WTC11 (cell line): Measurements from ENCODE around the gene CIPC. TPM values are rescaled to one million over a fixed set of nuclear protein-coding genes. Genes with fewer than 3 reads are reported as not detected.

Source experiments
- ATF1 ChIP-seq: sonication (generic); formaldehyde crosslinking; IDR thresholded peaks from 2 replicates; pipeline ENCODE4 v1.8.1; 2023; ENCODE audit warnings: mild to moderate bottlenecking, moderate library complexity, missing genetic modification reagents
- ATF6 ChIP-seq: sonication (generic); formaldehyde crosslinking; IDR thresholded peaks from 2 replicates; pipeline ENCODE4 v1.8.1; 2023; ENCODE audit warnings: mild to moderate bottlenecking, missing genetic modification reagents
- CBFB ChIP-seq: sonication (generic); formaldehyde crosslinking; IDR thresholded peaks from 2 replicates; pipeline ENCODE4 v1.8.1; 2022; ENCODE audit warnings: mild to moderate bottlenecking, low read depth, missing genetic modification reagents
- CREB1 ChIP-seq: sonication (generic); formaldehyde crosslinking; IDR thresholded peaks from 2 replicates; pipeline ENCODE4 v1.8.0; 2023; ENCODE audit warnings: mild to moderate bottlenecking, missing genetic modification reagents
- CREM ChIP-seq: sonication (generic); formaldehyde crosslinking; IDR thresholded peaks from 2 replicates; pipeline ENCODE4 v1.8.1; 2022; ENCODE audit warnings: mild to moderate bottlenecking, missing genetic modification reagents, moderate library complexity
- CTCF ChIP-seq: fragments of 200-600 bp; IDR thresholded peaks from 2 replicates; pipeline ENCODE4 v1.8.0; 2022; ENCODE audit warnings: antibody characterized with exemption
- E2F1 ChIP-seq: sonication (generic); formaldehyde crosslinking; IDR thresholded peaks from 2 replicates; pipeline ENCODE4 v1.8.0; 2022; ENCODE audit warnings: mild to moderate bottlenecking, missing genetic modification reagents
- E2F5 ChIP-seq: sonication (generic); formaldehyde crosslinking; IDR thresholded peaks from 2 replicates; pipeline ENCODE4 v1.8.1; 2022; ENCODE audit warnings: mild to moderate bottlenecking, moderate library complexity, missing genetic modification reagents
- ELF4 ChIP-seq: sonication (generic); formaldehyde crosslinking; IDR thresholded peaks from 2 replicates; pipeline ENCODE4 v1.8.1; 2022; ENCODE audit warnings: low read depth, mild to moderate bottlenecking, moderate library complexity, missing genetic modification reagents
- ERG ChIP-seq: fragments of 250-450 bp; sonication (Bioruptor Pico); IDR thresholded peaks from 2 replicates; pipeline ENCODE4 v1.8.0; 2021; ENCODE audit warnings: mild to moderate bottlenecking
- ESRRA ChIP-seq: sonication (generic); formaldehyde crosslinking; IDR thresholded peaks from 2 replicates; pipeline ENCODE4 v1.8.1; 2022; ENCODE audit warnings: mild to moderate bottlenecking, missing genetic modification reagents, borderline replicate concordance
- ETV6 ChIP-seq: sonication (generic); formaldehyde crosslinking; IDR thresholded peaks from 2 replicates; pipeline ENCODE4 v1.8.1; 2022; ENCODE audit warnings: mild to moderate bottlenecking, missing genetic modification reagents
- FOXK1 ChIP-seq: sonication (generic); formaldehyde crosslinking; IDR thresholded peaks from 2 replicates; pipeline ENCODE4 v1.8.0; 2022; ENCODE audit warnings: mild to moderate bottlenecking, moderate library complexity, missing genetic modification reagents
- FOXP1 ChIP-seq: sonication (generic); formaldehyde crosslinking; IDR thresholded peaks from 2 replicates; pipeline ENCODE4 v1.8.0; 2022; ENCODE audit warnings: missing genetic modification reagents, mild to moderate bottlenecking, moderate library complexity, borderline replicate concordance
- HMGXB4 ChIP-seq: sonication (generic); formaldehyde crosslinking; IDR thresholded peaks from 2 replicates; pipeline ENCODE4 v1.8.1; 2023; ENCODE audit warnings: mild to moderate bottlenecking, moderate library complexity, missing genetic modification reagents
- JAZF1 ChIP-seq: fragments of 250-450 bp; sonication (Bioruptor Pico); IDR thresholded peaks from 2 replicates; pipeline ENCODE4 v1.9.0; 2021; ENCODE audit warnings: moderate library complexity, mild to moderate bottlenecking, inconsistent platforms
- MAX ChIP-seq: sonication (generic); formaldehyde crosslinking; IDR thresholded peaks from 2 replicates; pipeline ENCODE4 v1.8.0; 2022; ENCODE audit warnings: mild to moderate bottlenecking, missing genetic modification reagents
- MYBL2 ChIP-seq: sonication (generic); formaldehyde crosslinking; IDR thresholded peaks from 2 replicates; pipeline ENCODE4 v1.8.1; 2023; ENCODE audit warnings: mild to moderate bottlenecking, moderate library complexity, missing genetic modification reagents
- PREB ChIP-seq: sonication (generic); formaldehyde crosslinking; IDR thresholded peaks from 2 replicates; pipeline ENCODE4 v1.8.1; 2022; ENCODE audit warnings: mild to moderate bottlenecking, missing genetic modification reagents, moderate library complexity, borderline replicate concordance
- PRRX2 ChIP-seq: fragments of 250-450 bp; sonication (Bioruptor Pico); IDR thresholded peaks from 2 replicates; pipeline ENCODE4 v1.8.0; 2021; ENCODE audit warnings: mild to moderate bottlenecking
- SMAD3 ChIP-seq: sonication (generic); formaldehyde crosslinking; IDR thresholded peaks from 2 replicates; pipeline ENCODE4 v1.8.0; 2022; ENCODE audit warnings: missing genetic modification reagents, mild to moderate bottlenecking, borderline replicate concordance
- SMAD4 ChIP-seq: sonication (generic); formaldehyde crosslinking; IDR thresholded peaks from 2 replicates; pipeline ENCODE4 v1.8.0; 2022; ENCODE audit warnings: mild to moderate bottlenecking, missing genetic modification reagents
- SP1 ChIP-seq: sonication (generic); formaldehyde crosslinking; conservative IDR thresholded peaks from 2 replicates; pipeline ENCODE4 v1.8.1; 2022; ENCODE audit warnings: missing genetic modification reagents
- TEAD1 ChIP-seq: sonication (generic); formaldehyde crosslinking; IDR thresholded peaks from 2 replicates; pipeline ENCODE4 v1.8.0; 2022; ENCODE audit warnings: mild to moderate bottlenecking, missing genetic modification reagents
- ZNF219 ChIP-seq: sonication (generic); formaldehyde crosslinking; IDR thresholded peaks from 2 replicates; pipeline ENCODE4 v1.8.0; 2023; ENCODE audit warnings: missing genetic modification reagents, mild to moderate bottlenecking, borderline replicate concordance
- ZNF232 ChIP-seq: sonication (generic); formaldehyde crosslinking; IDR thresholded peaks from 2 replicates; pipeline ENCODE4 v1.8.0; 2022; ENCODE audit warnings: mild to moderate bottlenecking, missing genetic modification reagents
- ZNF263 ChIP-seq: sonication (generic); formaldehyde crosslinking; IDR thresholded peaks from 2 replicates; pipeline ENCODE4 v1.8.1; 2022; ENCODE audit warnings: low read depth, mild to moderate bottlenecking, moderate library complexity, missing genetic modification reagents
- ZNF317 ChIP-seq: sonication (generic); formaldehyde crosslinking; IDR thresholded peaks from 2 replicates; pipeline ENCODE4 v1.8.1; 2023; ENCODE audit warnings: low read depth, mild to moderate bottlenecking, moderate library complexity, missing genetic modification reagents, borderline replicate concordance
- ZNF396 ChIP-seq: fragments of 250-450 bp; sonication (Bioruptor Pico); IDR thresholded peaks from 2 replicates; pipeline ENCODE4 v1.8.0; 2021; ENCODE audit warnings: mild to moderate bottlenecking, moderate library complexity, borderline replicate concordance
- total RNA-seq: library from RNA; stranded (reverse); gene quantifications from 3 replicates; pipeline ENCODE4 v1.2.3, GENCODE V29; 2021

CIPC gene
- total RNA-seq, 1 experiment from 2014 or later: 25.4 TPM

GRCh38 chr14:77097700-77098528 is at the start of gene CIPC (continued):
- TF ChIP-seq CREB1 (CRISPR knock-in tag) (no peak), PREB (CRISPR knock-in tag) (no peak), ERG (CRISPR knock-in tag) (no peak), MYBL2 (CRISPR knock-in tag) (0 out of 2 replicates have a peak, but pooled peaks have one; percentile 13), ETV6 (peak; percentile 15; the same call in 1 of the 2 replicates), SMAD4 (CRISPR knock-in tag) (peak; percentile 23; the same call in 1 of the 2 replicates), TEAD1 (CRISPR knock-in tag) (peak; percentile 64; the same call in 1 of the 2 replicates), ZNF219 (no peak), ZNF396 (CRISPR knock-in tag) (no peak), HMGXB4 (peak; percentile 88), E2F5 (CRISPR knock-in tag) (peak; percentile 57; the same call in 1 of the 2 replicates), MAX (CRISPR knock-in tag) (peak; percentile 93), ATF1 (CRISPR knock-in tag) (no peak), ELF4 (0 out of 2 replicates have a peak, but pooled peaks have one; percentile 29), FOXP1 (CRISPR knock-in tag) (0 out of 2 replicates have a peak, but pooled peaks have one; percentile 16), PRRX2 (CRISPR knock-in tag) (no peak), ZNF263 (peak; percentile 97), ATF6 (no peak), E2F1 (CRISPR knock-in tag) (peak; percentile 67), SMAD3 (peak; percentile 58; the same call in 1 of the 2 replicates), CTCF (no peak), CBFB (CRISPR knock-in tag) (peak; percentile 87; the same call in 1 of the 2 replicates), FOXK1 (CRISPR knock-in tag) (peak; percentile 73), ESRRA (CRISPR knock-in tag) (no peak), ZNF317 (CRISPR knock-in tag) (no peak), JAZF1 (no peak), ZNF232 (peak; percentile 86; the same call in 1 of the 2 replicates), SP1 (peak; percentile 96), CREM (peak; percentile 74; the same call in 1 of the 2 replicates)
